OCI-LY1 (cell line): Measurements from ENCODE around the gene CLEC7A.

ENCODE experiments used
- EZH2 ChIP-seq: fragments of 200-600 bp; sonication (generic), shearing (Covaris generic); IDR thresholded peaks from 2 replicates; pipeline ENCODE4 v1.8.0; 2017; ENCODE audit warnings: borderline replicate concordance, mixed run types, mild to moderate bottlenecking, antibody characterized with exemption, low read length, moderate library complexity, mixed read lengths
- TF ChIP-seq, protein P1 (sequence below): fragments of 200-600 bp; sonication (generic), shearing (Covaris generic); IDR thresholded peaks from 2 replicates; pipeline ENCODE4 v1.5.1; 2017; ENCODE audit warnings: mild to moderate bottlenecking, antibody characterized with exemption, low read length, moderate library complexity, mixed read lengths

DNA sequence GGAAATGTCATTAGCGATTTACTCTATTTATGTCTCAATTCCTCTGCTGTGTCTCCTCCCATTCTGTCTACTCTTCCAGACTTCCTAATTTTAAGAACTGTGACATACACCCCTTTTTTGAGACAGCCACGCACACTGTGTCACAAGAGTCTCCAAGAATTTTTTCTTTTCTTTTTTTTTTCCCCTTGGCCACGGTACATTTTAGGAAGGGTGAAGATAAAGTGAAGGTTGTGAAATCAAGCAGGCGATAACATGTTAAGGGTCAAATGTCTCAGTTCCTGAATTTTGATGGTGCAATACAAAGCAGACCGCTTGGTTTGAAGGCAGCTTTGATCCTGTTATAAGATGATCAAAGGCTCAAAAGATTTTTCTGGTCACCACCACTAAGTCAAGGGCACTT, 37.6 kb upstream of the CLEC7A start:
- TF ChIP-seq, protein P1, sequence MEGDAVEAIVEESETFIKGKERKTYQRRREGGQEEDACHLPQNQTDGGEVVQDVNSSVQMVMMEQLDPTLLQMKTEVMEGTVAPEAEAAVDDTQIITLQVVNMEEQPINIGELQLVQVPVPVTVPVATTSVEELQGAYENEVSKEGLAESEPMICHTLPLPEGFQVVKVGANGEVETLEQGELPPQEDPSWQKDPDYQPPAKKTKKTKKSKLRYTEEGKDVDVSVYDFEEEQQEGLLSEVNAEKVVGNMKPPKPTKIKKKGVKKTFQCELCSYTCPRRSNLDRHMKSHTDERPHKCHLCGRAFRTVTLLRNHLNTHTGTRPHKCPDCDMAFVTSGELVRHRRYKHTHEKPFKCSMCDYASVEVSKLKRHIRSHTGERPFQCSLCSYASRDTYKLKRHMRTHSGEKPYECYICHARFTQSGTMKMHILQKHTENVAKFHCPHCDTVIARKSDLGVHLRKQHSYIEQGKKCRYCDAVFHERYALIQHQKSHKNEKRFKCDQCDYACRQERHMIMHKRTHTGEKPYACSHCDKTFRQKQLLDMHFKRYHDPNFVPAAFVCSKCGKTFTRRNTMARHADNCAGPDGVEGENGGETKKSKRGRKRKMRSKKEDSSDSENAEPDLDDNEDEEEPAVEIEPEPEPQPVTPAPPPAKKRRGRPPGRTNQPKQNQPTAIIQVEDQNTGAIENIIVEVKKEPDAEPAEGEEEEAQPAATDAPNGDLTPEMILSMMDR = no peak
- TF ChIP-seq EZH2 = no peak
